Thyroid gland (tissue), 4 donors: ENCODE data around the gene GRIK4. TPM values are rescaled to one million over a fixed set of nuclear protein-coding genes. Genes with fewer than 3 reads are reported as not detected.

Experiments used
- DNase-seq, 2 donors: peaks; one replicate each; pipeline ENCODE4 v3.0.0-alpha.2; 2019
- H3K27ac ChIP-seq, 3 donors: fragments of 200-600 bp; sonication (generic); 1 replicate in 2 of 3; 2 replicates in 1 of 3; pipeline ENCODE4 v1.5.1; 2016 to 2019; ENCODE audit warnings: mild to moderate bottlenecking in 1 of 3, moderate library complexity in 1 of 3
- H3K27me3 ChIP-seq: fragments of 200-600 bp; sonication (generic); one replicate; pipeline ENCODE4 v1.5.1; 2019
- H3K36me3 ChIP-seq, 2 donors: fragments of 200-600 bp; sonication (generic); one replicate each; pipeline ENCODE4 v1.5.1; 2016 to 2019
- H3K4me1 ChIP-seq, 2 donors: fragments of 200-600 bp; sonication (generic); one replicate each; pipeline ENCODE4 v1.5.1; 2017 to 2019
- H3K4me3 ChIP-seq, 3 donors: fragments of 200-600 bp; sonication (generic); replicated peaks in 1 of 3; 1 replicate in 2 of 3; 2 replicates in 1 of 3; pipeline ENCODE4 v1.5.1; 2016; ENCODE audit warnings: mild to moderate bottlenecking in 1 of 3
- H3K9me3 ChIP-seq: fragments of 200-600 bp; sonication (generic); one replicate; pipeline ENCODE4 v1.5.1; 2017
- POLR2A ChIP-seq, 2 donors: fragments of 450-650 bp; IDR thresholded peaks; one replicate each; pipeline ENCODE4 v1.6.1; 2017; ENCODE audit warnings: antibody characterized with exemption in 2 of 2, mild to moderate bottlenecking in 2 of 2, moderate library complexity in 1 of 2
- WGBS, 2 donors: methylation state at CpG; one replicate each; pipeline ENCODE4 v1.1.5; 2017; 5-methylcytosine and 5-hydroxymethylcytosine counted together
- intact Hi-C: fragments of 100-400 bp; cut with DNase I; formaldehyde crosslinking; loops from one replicate; pipeline ENCODE4 v1.15.1; 2023
- total RNA-seq, 4 donors: library from RNA; depleted of rRNA; stranded (reverse); fragments of >200 nt; gene quantifications; one replicate each; pipeline ENCODE4 v1.2.3, GENCODE V29; 2016
- TF ChIP-seq, protein P1 (sequence below), 6 experiments: fragments of 200-600 bp in 3 of 6; fragments of 450-650 bp in 3 of 6; sonication (generic) in 3 of 6; IDR thresholded peaks; one replicate each; pipeline ENCODE4 v1.5.1; 2016 to 2019; ENCODE audit warnings: antibody characterized with exemption in 6 of 6, mild to moderate bottlenecking in 2 of 6, inconsistent platforms in 1 of 6, moderate library complexity in 1 of 6

Gene GRIK4
- total RNA-seq, 4 donors from 2014 or later = 0.54 to 3.7 (median 0.99) TPM

GRCh38 chr11:120603071-120603470 lies 91.5 kb downstream of the GRIK4 start:
- no peaks in the 10 kb centered on the region for H3K9me3 ChIP-seq
- no peak for TF ChIP-seq POLR2A (IDR thresholded peaks at IDR 0.05)
- TF ChIP-seq, protein P1, sequence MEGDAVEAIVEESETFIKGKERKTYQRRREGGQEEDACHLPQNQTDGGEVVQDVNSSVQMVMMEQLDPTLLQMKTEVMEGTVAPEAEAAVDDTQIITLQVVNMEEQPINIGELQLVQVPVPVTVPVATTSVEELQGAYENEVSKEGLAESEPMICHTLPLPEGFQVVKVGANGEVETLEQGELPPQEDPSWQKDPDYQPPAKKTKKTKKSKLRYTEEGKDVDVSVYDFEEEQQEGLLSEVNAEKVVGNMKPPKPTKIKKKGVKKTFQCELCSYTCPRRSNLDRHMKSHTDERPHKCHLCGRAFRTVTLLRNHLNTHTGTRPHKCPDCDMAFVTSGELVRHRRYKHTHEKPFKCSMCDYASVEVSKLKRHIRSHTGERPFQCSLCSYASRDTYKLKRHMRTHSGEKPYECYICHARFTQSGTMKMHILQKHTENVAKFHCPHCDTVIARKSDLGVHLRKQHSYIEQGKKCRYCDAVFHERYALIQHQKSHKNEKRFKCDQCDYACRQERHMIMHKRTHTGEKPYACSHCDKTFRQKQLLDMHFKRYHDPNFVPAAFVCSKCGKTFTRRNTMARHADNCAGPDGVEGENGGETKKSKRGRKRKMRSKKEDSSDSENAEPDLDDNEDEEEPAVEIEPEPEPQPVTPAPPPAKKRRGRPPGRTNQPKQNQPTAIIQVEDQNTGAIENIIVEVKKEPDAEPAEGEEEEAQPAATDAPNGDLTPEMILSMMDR (IDR thresholded peaks at IDR 0.05) = no peak
- H3K27me3 ChIP-seq = no peaks in the 10 kb centered on the region
- DNase-seq = no peak
- intact Hi-C loops = no loop called here
- H3K4me3 ChIP-seq = no peak overlapping the region
- WGBS, 2 donors = 76 to 83% methylated on average over 3 of the region's 3 CpGs
- H3K36me3 ChIP-seq = no peaks in the 10 kb centered on the region
- H3K27ac ChIP-seq = peak overlapping the region in 1 of 3 donors; percentile 15
- peaks cover 26 to 37% of the 10 kb centered on the region in 2 donors for H3K4me1 ChIP-seq

- Histone ChIP-seq H3K4me1 (peaks cover 32 to 43% of the 10 kb centered on the region in 2 donors), H3K4me3 (no peak overlapping the region), H3K27ac (peak overlapping the region in 2 of 3 donors; percentile 30 to 33), H3K36me3 (no peaks in the 10 kb centered on the region), H3K27me3 (no peaks in the 10 kb centered on the region), H3K9me3 (no peaks in the 10 kb centered on the region)
- intact Hi-C loops = no loop called here
- TF ChIP-seq, protein P1 (IDR thresholded peaks at IDR 0.05) = no peak
- TF ChIP-seq POLR2A (IDR thresholded peaks at IDR 0.05) = no peak
- DNase-seq = no peak
- WGBS, 2 donors = 91% methylated on average over 4 of the region's 4 CpGs
These were observed 93.9 kb downstream of the GRIK4 start for GRCh38 chr11:120605469-120605868.

- no peaks in the 10 kb centered on the region for H3K36me3 ChIP-seq
- H3K27ac ChIP-seq = peak overlapping the region in 2 of 3 donors; percentile 33 to 54
- no peaks in the 10 kb centered on the region for H3K27me3 ChIP-seq
- 67 to 71% methylated on average over 18 of the region's 18 CpGs for WGBS, 2 donors
- DNase-seq = peak; percentile 61 to 62
- intact Hi-C loops = no loop called here
- no peaks in the 10 kb centered on the region for H3K9me3 ChIP-seq
- no peak overlapping the region for H3K4me3 ChIP-seq
- H3K4me1 ChIP-seq = peaks cover 32 to 43% of the 10 kb centered on the region in 2 donors
- TF ChIP-seq POLR2A (IDR thresholded peaks at IDR 0.05) = no peak
- TF ChIP-seq, protein P1 (IDR thresholded peaks at IDR 0.05) = no peak
These were observed 94.9 kb downstream of the GRIK4 start for GRCh38 chr11:120606211-120607010.

DNA sequence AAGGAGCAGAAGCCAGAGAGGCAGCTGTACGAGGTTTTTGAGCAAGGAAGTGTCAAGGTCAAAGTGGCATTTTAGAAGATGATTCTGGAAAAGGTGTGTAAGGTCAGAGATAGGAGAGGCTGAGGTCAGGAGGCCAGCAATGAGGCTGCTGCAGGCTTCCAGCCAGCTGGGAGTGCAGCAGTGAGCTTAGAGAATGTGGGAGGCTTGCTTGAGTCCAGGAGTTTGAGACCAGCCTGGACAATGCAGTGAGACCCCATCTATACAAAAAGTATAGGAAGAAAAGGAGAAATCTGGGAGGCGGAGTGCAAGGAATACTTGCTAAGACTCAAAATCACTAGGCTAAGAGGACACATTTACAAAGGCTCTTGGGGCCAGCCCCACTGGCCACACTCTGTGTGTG lies 96.5 kb downstream of the GRIK4 start:
- DNase-seq = no peak
- H3K4me3 ChIP-seq = no peak overlapping the region
- TF ChIP-seq POLR2A (IDR thresholded peaks at IDR 0.05) = no peak
- H3K9me3 ChIP-seq = no peaks in the 10 kb centered on the region
- WGBS, 2 donors = 92 to 96% methylated on average over 2 of the region's 2 CpGs
- no peaks in the 10 kb centered on the region for H3K27me3 ChIP-seq
- no peaks in the 10 kb centered on the region for H3K36me3 ChIP-seq
- intact Hi-C loops = no loop called here
- H3K27ac ChIP-seq = peak overlapping the region in 2 of 3 donors; percentile 43 to 69
- H3K4me1 ChIP-seq = peaks cover 24 to 33% of the 10 kb centered on the region in 2 donors

DNA sequence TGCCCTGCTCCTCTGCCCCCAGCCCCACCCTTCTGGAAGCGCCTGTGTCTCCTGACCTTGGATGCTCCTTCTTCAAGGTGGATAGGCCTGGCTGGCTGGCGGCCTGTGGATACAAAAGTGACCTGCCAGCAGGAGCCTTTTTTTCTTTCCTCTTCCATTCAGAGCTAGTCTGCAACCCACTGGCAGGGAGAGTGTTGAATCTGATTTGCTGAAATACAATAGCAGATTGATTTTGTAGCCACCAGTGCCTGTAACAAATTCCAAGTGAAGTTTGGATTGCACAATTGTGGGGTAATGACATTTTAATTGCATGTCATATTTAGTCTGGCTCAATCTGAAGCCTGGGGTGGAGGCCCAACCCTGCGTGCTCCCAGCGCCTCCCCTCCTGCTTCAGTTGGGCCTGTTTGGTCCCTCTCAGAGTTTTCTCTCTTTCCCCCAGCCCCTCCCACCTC lies 97.2 kb downstream of the GRIK4 start:
- no peaks in the 10 kb centered on the region for H3K27me3 ChIP-seq
- peak; percentile 36 to 63 for DNase-seq
- peak overlapping the region in 2 of 3 donors; percentile 43 to 69 for H3K27ac ChIP-seq
- no peak for TF ChIP-seq POLR2A (IDR thresholded peaks at IDR 0.05)
- TF ChIP-seq, protein P1 (IDR thresholded peaks at IDR 0.05) = no peak
- peaks cover 19 to 31% of the 10 kb centered on the region in 2 donors for H3K4me1 ChIP-seq
- no peak overlapping the region for H3K4me3 ChIP-seq
- intact Hi-C loops = no loop called here
- H3K36me3 ChIP-seq = no peaks in the 10 kb centered on the region
- no peaks in the 10 kb centered on the region for H3K9me3 ChIP-seq
- WGBS, 2 donors = 59 to 64% methylated on average over 4 of the region's 4 CpGs
